Rectal smooth muscle tissue (tissue), 1 donor: ENCODE data around the gene ZFYVE1.
"Not testable (repeated sequence)": the region's sequence is repeated elsewhere in the genome, so short reads cannot be mapped to it uniquely, and the experiment has no call there.

Source experiments
- H3K27ac ChIP-seq: one replicate; pipeline ENCODE4 v1.7.0; 2013; ENCODE audit warnings: low read depth, low read length, inconsistent platforms
- H3K27me3 ChIP-seq: one replicate; pipeline ENCODE4 v1.7.0; 2013; ENCODE audit warnings: low read length; ENCODE audit not compliant: control insufficient read depth, insufficient read depth
- H3K36me3 ChIP-seq: one replicate; pipeline ENCODE4 v1.7.0; 2013; ENCODE audit warnings: low read length; ENCODE audit not compliant: control insufficient read depth, insufficient read depth
- H3K4me1 ChIP-seq: one replicate; pipeline ENCODE4 v1.7.0; 2013; ENCODE audit warnings: low read length; ENCODE audit not compliant: control insufficient read depth, insufficient read depth
- H3K4me3 ChIP-seq: one replicate; pipeline ENCODE4 v1.7.0; 2013; ENCODE audit warnings: low read length
- H3K9ac ChIP-seq: one replicate; pipeline ENCODE4 v1.7.0; 2013; ENCODE audit warnings: low read length

ZFYVE1 gene

DNA sequence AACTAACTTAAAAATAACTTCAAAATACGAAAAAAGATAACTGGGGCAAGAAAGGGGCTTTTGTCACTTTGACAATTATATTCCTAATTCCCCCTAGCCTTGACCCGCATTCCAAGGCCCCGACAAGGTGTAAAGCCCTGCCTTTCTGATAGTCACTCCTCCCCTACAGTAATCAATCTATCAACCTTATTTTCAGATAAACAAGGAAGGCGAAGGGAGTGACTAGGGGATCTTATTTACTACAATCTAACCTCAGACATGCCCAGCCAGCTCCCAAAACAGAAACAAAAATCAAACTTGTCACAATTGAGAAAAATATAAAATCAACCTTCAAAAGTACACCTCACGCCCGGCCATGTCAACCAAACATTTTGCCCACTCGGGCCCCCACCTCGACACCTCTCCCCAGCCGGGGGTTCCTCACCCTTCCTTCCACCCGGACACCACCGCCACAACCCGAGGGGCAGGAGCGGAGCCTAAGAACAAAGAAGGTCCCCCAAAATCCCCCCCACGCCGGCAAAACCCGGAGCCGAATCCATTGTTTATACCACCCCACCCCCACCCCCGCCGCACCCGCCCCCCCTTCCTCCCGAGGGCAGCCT is 562 bp downstream of the ZFYVE1 start:
- H3K9ac ChIP-seq: peak overlapping the region; percentile 49
- H3K27me3 ChIP-seq: no peaks in the 10 kb centered on the region
- peaks cover 8% of the 10 kb centered on the region for H3K36me3 ChIP-seq
- H3K4me1 ChIP-seq: peaks cover 9% of the 10 kb centered on the region
- H3K27ac ChIP-seq: peak overlapping the region; percentile 80
- H3K4me3 ChIP-seq: peak overlapping the region; percentile 74

DNA sequence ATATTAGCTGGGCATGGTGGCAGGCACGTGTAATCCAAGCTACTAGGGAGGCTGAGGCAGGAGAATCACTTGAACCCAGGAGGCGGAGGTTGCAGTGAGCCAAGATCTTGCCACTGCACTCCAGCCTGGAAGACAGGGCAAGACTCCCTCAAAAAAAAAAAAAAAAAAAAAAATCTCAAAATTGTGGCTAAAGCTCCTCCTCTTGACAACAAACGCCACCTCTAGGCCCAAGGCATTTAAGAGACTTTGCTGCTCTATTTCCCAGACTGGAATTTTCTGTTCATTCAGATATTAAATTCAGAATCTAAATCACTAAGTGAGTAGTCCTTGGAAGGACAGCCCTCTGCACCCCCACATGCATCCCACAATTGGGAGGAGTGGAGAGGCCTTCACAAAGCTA is 1.4 kb downstream of the ZFYVE1 start:
- no peak overlapping the region for H3K4me3 ChIP-seq
- no peak overlapping the region for H3K27ac ChIP-seq
- H3K36me3 ChIP-seq: peaks cover 9% of the 10 kb centered on the region
- H3K4me1 ChIP-seq: peaks cover 9% of the 10 kb centered on the region
- H3K9ac ChIP-seq: no peak overlapping the region
- no peaks in the 10 kb centered on the region for H3K27me3 ChIP-seq

DNA sequence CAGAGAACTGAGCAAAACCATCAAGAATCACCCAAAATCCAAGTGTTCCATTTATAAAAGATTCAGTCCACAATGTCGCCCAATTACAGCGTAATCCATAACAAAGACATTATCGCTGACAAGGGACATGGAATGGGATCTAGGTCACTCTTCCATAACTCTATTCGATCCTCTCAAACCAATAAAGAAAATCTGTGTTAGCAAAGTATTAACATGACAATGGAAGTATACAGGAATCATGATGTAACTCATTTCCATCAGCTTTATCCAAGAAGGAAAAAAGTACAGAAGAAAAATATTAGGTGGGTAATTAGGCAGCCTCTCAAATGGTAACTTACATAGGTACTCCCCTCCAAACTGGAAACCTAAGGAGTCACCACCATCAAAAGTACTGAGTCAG is 4.9 kb downstream of the ZFYVE1 start:
- Histone ChIP-seq H3K4me3 (no peak overlapping the region), H3K9ac (no peak overlapping the region), H3K4me1 (peaks cover 9% of the 10 kb centered on the region), H3K36me3 (peaks cover 15% of the 10 kb centered on the region), H3K27ac (no peak overlapping the region), H3K27me3 (no peaks in the 10 kb centered on the region)

DNA sequence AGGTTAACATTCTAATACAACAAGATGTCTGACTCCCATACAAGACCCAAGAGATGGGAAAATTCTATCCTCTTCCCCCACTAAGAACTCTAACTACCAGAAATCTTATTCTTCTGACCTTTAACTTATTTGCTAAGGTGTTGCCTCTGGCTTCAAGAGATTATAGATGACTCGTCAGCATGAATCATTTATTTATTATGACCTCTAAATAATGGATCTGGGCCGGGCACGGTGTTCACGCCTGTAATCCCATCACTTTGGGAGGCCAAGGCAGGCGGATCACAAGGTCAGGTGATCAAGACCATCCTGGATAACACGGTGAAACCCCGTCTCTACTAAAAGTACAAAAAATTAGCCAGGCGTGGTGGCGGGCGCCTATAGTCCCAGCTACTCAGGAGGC is 10.9 kb downstream of the ZFYVE1 start:
- H3K27ac ChIP-seq, H3K4me3 ChIP-seq, H3K4me1 ChIP-seq, H3K36me3 ChIP-seq, H3K9ac ChIP-seq, H3K27me3 ChIP-seq: not testable (repeated sequence)

DNA sequence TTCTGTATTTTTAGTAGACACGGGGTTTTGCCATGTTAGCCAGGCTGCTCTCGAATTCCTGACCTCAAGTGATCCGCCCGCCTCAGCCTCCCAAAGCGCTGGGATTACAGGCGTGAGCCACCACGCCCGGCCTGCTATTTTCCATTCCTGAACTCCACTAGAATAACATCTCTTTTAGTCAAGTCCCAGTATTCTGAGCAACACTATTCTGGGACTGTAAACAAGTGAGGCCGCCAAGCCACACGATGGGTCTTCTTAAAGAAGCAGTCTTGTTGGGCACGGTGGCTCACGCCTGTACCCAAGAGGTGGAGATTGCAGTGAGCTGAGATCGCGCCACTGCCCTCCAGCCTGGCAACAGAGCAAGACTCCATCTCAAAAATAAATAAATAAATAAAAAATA is 11.4 kb downstream of the ZFYVE1 start:
- H3K4me3 ChIP-seq, H3K9ac ChIP-seq, H3K36me3 ChIP-seq, H3K27me3 ChIP-seq, H3K4me1 ChIP-seq, H3K27ac ChIP-seq: not testable (repeated sequence)

DNA sequence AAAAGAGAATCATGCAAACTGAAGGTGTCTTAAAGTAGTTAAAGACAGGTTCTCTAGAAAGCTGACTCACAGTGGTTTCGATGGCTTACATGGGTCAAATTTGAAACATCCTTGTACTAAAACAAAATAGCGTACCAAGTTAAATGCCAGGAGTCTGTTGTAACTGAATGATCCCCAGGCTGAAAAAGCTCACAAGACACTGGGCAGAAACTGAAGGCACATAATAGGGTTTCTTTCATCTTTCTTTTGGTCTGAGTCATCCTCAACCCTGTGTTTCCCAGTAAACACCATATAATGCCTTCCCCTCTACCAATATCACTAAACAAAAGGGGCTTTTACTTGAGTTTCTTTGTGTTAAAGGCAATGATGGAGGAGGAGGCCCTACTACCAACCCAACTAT is 12.8 kb downstream of the ZFYVE1 start:
- Histone ChIP-seq H3K36me3 (peaks cover 11% of the 10 kb centered on the region), H3K4me1 (peaks cover 2% of the 10 kb centered on the region), H3K4me3 (no peak overlapping the region), H3K27me3 (no peaks in the 10 kb centered on the region), H3K9ac (no peak overlapping the region), H3K27ac (peak overlapping the region; percentile 21)

DNA sequence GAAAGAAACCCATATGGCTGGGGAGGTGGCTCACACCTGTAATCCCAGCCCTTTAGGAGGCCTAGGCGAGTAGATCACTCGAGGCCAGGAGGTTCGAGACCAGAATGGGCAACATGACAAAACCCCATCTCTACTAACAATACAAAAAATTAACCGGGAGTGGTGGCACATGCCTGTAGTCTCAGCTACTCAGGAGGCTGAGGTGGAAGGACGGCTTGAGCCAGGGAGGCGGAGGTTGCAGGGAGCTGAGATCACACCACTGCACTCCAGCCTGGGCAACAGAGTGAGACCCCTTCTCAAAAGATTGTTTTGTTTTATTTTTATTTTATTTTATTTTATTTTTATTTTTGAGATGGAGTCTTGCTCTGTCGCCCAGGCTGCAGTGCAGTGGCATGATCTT is 15.7 kb downstream of the ZFYVE1 start:
- H3K4me3 ChIP-seq, H3K9ac ChIP-seq, H3K27me3 ChIP-seq, H3K36me3 ChIP-seq, H3K27ac ChIP-seq, H3K4me1 ChIP-seq: not testable (repeated sequence)

DNA sequence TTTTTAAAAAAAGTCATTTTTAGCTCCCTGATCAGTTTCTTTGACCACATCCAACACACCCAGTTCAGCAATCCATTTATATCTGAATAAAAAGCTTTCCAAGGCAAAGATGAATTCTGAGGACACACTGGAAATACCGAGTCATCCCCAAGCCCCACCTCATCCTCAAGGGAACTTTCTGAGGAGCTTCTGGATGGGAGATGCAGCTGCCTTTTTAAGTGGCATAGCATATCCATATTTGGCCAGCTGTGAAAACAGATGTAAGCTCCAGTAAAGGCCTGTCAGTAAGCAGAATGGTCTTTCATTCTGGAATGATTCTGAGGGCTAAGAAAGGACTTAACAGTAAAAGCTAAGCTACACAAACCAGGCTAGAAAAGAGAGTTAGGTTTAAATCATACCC is 18.4 kb downstream of the ZFYVE1 start:
- no peak overlapping the region for H3K4me3 ChIP-seq
- peaks cover 5% of the 10 kb centered on the region for H3K4me1 ChIP-seq
- H3K9ac ChIP-seq: no peak overlapping the region
- H3K27ac ChIP-seq: peak overlapping the region; percentile 74
- no peaks in the 10 kb centered on the region for H3K27me3 ChIP-seq
- peaks cover 5% of the 10 kb centered on the region for H3K36me3 ChIP-seq

DNA sequence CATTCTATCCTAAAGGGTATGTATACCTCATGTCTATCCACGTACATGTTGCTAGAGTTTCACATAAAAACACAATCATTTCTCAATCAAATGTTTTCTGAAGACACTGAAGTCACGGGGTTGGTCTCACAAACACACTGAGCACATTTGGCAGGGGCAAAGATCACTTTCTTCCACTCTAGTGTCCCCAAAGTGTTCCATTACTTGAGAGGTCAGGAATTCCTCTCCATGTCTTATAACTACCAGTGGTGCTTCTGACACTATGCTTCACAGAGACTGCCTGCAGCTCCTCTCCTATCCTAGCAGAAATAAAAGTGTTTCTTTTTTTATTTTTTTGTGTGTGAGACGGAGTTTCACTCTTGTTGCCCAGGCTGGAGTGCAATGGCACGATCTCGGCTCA is 19.1 kb downstream of the ZFYVE1 start:
- Histone ChIP-seq H3K36me3 (peaks cover 4% of the 10 kb centered on the region), H3K27me3 (no peaks in the 10 kb centered on the region), H3K27ac (peak overlapping the region; percentile 74), H3K4me3 (no peak overlapping the region), H3K9ac (no peak overlapping the region), H3K4me1 (peaks cover 5% of the 10 kb centered on the region)

DNA sequence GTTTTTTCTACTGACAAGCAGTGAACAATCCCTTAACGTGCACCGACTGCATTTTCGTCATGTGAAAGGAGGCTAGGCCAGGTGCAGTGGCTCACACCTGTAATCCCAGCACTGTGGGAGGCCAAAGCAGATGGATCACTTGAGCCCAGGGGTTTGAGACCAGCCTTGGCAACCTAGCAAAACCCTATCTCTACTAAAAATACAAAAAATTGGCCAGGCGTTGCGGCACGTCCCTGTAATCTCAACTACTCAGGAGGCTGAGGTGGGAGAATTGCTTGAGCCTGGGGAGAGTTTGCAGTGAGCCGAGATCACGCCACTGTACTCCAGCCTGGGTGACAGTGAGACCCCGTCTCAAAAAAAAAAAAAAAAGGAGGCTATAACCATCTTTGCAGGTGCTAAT is 22.3 kb downstream of the ZFYVE1 start:
- not testable (repeated sequence) for H3K27me3 ChIP-seq, H3K36me3 ChIP-seq, H3K4me1 ChIP-seq, H3K27ac ChIP-seq, H3K9ac ChIP-seq, H3K4me3 ChIP-seq

DNA sequence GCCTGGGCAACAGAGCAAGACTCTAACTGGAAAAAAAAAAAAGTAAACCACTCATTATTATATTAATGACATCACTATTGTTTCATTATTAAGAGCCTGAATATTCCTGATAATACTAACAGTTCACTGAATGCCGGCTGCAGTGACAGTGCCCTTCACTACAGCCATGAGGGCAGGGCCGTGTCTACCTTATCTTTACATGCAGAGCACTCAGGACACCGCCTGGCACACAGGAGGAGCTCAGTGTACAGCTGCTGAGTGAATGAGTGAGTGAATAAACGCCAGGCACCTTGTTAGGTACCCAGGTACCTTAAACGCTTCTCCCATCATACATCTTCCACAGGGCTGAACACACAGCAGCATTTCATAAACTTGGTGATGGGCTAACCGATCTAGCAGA is 23.2 kb downstream of the ZFYVE1 start:
- H3K4me1 ChIP-seq: peaks cover 2% of the 10 kb centered on the region
- H3K9ac ChIP-seq: no peak overlapping the region
- H3K27me3 ChIP-seq: no peaks in the 10 kb centered on the region
- no peak overlapping the region for H3K4me3 ChIP-seq
- no peak overlapping the region for H3K27ac ChIP-seq
- no peaks in the 10 kb centered on the region for H3K36me3 ChIP-seq

DNA sequence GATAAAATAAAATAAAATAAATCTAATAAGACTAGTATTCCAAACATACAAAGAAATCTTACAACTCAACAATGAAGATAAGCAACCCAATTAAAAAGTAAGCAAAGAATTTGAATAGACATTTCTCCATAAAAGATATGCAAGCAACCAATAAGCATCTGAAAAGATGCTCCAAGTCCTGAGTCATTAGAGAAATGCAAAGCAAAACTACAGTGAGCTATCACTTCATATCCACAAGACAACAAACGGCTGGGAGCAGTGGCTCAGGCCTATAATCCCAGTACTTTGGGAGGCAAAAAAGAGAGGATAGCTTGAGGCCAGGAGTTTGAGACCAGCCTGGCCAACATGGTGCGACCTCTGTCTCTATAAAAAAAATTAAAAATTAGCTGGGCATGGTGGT is 26.8 kb downstream of the ZFYVE1 start:
- Histone ChIP-seq H3K27me3 (no peaks in the 10 kb centered on the region), H3K36me3 (peaks cover 16% of the 10 kb centered on the region), H3K4me3 (no peak overlapping the region), H3K27ac (no peak overlapping the region), H3K4me1 (no peaks in the 10 kb centered on the region), H3K9ac (no peak overlapping the region)

DNA sequence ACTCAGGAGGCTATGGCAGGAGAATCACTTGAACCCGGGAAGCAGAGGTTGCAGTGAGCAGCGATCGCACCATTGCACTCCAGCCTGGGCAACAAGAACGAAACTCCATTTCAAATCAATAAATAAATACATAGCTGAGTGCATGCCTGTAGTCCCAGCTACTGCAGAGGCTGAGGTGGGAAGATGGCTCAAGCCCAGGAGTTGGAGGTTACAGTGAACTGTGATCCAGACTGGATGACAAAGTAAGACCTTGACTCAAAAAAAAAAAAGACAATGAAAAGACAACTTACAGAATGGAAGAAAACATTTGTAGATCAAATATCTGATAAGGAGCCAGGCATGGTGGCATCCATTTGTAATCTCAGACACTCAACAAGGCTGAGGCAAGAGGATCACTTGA is 27.6 kb downstream of the ZFYVE1 start:
- Histone ChIP-seq H3K4me3 (no peak overlapping the region), H3K9ac (no peak overlapping the region), H3K4me1 (no peaks in the 10 kb centered on the region), H3K27me3 (no peaks in the 10 kb centered on the region), H3K36me3 (peaks cover 16% of the 10 kb centered on the region), H3K27ac (no peak overlapping the region)
